PC-3 (cell line): ENCODE measurements around the gene SLC38A11.

ENCODE experiments used
- CTCF ChIP-seq: fragments of 300-600 bp; sonication (generic); conservative IDR thresholded peaks from 2 replicates; pipeline ENCODE4 v1.5.1; 2017; ENCODE audit warnings: antibody characterized with exemption, low read depth, mild to moderate bottlenecking, low read length
- EZH2 ChIP-seq: fragments of 300-600 bp; sonication (generic); IDR thresholded peaks from one replicate; pipeline ENCODE4 v1.6.1; 2017; ENCODE audit warnings: antibody characterized with exemption, mild to moderate bottlenecking, low read length; ENCODE audit not compliant: unreplicated experiment
- EZH2phosphoT487 ChIP-seq: fragments of 300-600 bp; sonication (generic); IDR thresholded peaks from 2 replicates; pipeline ENCODE4 v1.6.1; 2018; ENCODE audit warnings: mild to moderate bottlenecking, antibody characterized with exemption, low read length, borderline replicate concordance

GRCh38 chr2:164913640-164914350, 41.5 kb downstream of the SLC38A11 start:
- TF ChIP-seq CTCF (peak; percentile 60), EZH2phosphoT487 (no peak), EZH2 (no peak)
